ENCODE results near the gene SPATA20. TPM values are rescaled to one million over a fixed set of nuclear protein-coding genes. Genes with fewer than 3 reads are reported as not detected.
A peak's percentile ranks its signal among the peaks of the same experiment; 100 is the strongest.

Gene SPATA20
- total RNA-seq, 1 donor from 2014 or later = 463 TPM

DNA sequence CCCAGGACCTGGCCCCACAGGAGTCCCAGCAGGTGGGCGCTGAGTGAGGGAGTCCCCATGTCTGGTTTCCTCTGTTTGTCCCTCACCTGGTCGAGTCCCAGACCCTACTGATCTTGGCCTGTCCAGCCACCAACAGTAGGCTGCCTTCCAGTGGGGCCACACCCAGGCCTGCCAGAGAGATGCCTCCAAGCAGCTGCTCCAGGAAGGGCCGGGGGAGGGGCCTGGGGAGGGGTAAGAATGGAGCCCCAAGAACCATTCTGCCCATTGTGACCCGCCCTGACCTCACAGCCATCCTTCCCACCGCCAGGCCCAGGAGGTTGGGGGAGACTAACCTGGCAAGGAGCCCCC, 736 bp downstream of the SPATA20 start:
- TF ChIP-seq, protein P1, sequence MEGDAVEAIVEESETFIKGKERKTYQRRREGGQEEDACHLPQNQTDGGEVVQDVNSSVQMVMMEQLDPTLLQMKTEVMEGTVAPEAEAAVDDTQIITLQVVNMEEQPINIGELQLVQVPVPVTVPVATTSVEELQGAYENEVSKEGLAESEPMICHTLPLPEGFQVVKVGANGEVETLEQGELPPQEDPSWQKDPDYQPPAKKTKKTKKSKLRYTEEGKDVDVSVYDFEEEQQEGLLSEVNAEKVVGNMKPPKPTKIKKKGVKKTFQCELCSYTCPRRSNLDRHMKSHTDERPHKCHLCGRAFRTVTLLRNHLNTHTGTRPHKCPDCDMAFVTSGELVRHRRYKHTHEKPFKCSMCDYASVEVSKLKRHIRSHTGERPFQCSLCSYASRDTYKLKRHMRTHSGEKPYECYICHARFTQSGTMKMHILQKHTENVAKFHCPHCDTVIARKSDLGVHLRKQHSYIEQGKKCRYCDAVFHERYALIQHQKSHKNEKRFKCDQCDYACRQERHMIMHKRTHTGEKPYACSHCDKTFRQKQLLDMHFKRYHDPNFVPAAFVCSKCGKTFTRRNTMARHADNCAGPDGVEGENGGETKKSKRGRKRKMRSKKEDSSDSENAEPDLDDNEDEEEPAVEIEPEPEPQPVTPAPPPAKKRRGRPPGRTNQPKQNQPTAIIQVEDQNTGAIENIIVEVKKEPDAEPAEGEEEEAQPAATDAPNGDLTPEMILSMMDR (IDR thresholded peaks at IDR 0.05) = no peak
- Histone ChIP-seq H3K9me3 (no peaks in the 10 kb centered on the region), H3K4me3 (peak overlapping the region; percentile 69 to 76), H3K4me1 (peaks cover 0 to 11% of the 10 kb centered on the region in 2 donors), H3K36me3 (peaks cover 3 to 9% of the 10 kb centered on the region in 2 donors), H3K27me3 (no peaks in the 10 kb centered on the region), H3K27ac (peak overlapping the region; percentile 65 to 80)
- no peak for DNase-seq (ENCODE audit: low spot score in 2 of 2)
- intact Hi-C loops (cut with DNase I) = loop anchor here (1.0 to 5.0 kb wide), 3 partner anchors 79 to 405 kb away; no protein-coding TSS in a partner anchor

DNA sequence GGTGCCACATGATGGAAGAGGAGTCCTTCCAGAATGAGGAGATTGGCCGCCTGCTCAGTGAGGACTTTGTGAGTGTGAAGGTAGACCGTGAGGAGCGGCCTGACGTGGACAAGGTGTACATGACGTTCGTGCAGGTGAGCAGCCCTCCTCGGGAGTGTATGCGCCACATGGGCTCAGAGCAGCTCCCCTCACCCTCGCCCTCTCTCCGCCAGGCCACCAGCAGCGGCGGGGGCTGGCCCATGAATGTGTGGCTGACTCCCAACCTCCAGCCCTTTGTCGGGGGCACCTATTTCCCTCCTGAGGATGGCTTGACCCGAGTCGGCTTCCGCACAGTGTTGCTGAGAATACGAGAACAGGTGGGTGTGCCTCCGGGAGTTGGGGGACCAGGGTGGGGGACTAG, 1.9 kb downstream of the SPATA20 start:
- intact Hi-C loops (cut with DNase I) = loop anchor here (5.0 kb wide), 1 partner anchor 403 kb away; no protein-coding TSS in a partner anchor

DNA sequence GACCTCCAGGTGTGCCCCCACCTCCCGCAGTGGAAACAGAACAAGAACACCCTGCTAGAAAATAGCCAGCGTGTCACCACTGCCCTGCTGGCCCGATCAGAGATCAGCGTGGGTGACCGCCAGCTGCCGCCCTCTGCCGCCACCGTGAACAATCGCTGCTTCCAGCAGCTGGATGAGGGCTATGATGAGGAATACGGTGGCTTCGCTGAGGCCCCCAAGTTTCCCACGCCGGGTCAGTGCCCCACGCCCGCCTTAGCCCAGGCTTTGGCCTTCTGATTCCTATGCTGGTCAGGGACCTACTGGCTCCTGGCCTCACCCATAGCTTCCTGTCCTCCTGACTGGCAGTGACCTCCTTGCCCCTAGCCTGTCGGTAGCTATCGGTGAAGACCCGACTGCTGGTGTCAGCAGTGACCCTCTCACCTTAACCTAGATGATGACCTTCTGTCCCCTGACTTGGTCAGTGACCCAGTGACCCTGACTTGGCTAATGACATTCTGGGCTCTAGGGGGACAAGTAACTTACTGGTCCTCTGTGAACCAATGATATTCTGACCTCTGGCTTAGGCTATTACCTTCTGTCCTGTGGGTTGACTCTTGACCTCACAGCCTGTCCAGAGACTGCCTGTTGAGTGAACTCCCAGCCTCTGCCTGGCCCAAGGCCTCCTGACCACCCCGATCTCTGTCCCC, 2.4 kb downstream of the SPATA20 start:
- Histone ChIP-seq H3K27ac (no peak overlapping the region), H3K4me3 (no peak overlapping the region), H3K4me1 (peaks cover 0 to 8% of the 10 kb centered on the region in 2 donors), H3K9me3 (no peaks in the 10 kb centered on the region), H3K27me3 (no peaks in the 10 kb centered on the region), H3K36me3 (peaks cover 3 to 9% of the 10 kb centered on the region in 2 donors)
- DNase-seq (ENCODE audit: low spot score in 2 of 2) = no peak
- TF ChIP-seq, protein P1 (IDR thresholded peaks at IDR 0.05) = no peak
- intact Hi-C loops (cut with DNase I) = loop anchor here (5.0 kb wide), 1 partner anchor 403 kb away; no protein-coding TSS in a partner anchor

More for the DNA sequence above, 1.9 kb downstream of the SPATA20 start:
- peaks cover 0 to 8% of the 10 kb centered on the region in 2 donors for H3K4me1 ChIP-seq
- no peak overlapping the region for H3K27ac ChIP-seq
- peaks cover 3 to 9% of the 10 kb centered on the region in 2 donors for H3K36me3 ChIP-seq
- no peak for DNase-seq (ENCODE audit: low spot score in 2 of 2)
- TF ChIP-seq, protein P1 (IDR thresholded peaks at IDR 0.05) = no peak
- H3K27me3 ChIP-seq = no peaks in the 10 kb centered on the region
- H3K9me3 ChIP-seq = no peaks in the 10 kb centered on the region
- no peak overlapping the region for H3K4me3 ChIP-seq

DNA sequence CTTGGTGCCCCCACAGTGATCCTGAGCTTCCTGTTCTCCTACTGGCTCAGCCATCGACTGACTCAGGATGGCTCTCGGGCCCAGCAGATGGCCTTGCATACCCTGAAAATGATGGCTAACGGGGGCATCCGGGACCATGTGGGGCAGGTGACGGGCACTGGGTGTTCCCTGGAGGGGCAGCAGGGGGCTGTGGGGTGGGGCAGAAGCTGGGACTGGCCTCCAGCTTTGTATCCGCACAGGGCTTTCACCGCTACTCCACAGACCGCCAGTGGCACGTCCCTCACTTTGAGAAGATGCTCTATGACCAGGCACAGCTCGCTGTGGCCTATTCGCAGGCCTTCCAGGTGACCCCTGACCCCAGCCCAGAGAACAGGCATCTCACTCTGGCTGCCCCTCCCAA, 3.0 kb downstream of the SPATA20 start:
- Histone ChIP-seq H3K4me3 (no peak overlapping the region), H3K4me1 (peaks cover 0 to 8% of the 10 kb centered on the region in 2 donors), H3K9me3 (no peaks in the 10 kb centered on the region), H3K27me3 (no peaks in the 10 kb centered on the region), H3K27ac (no peak overlapping the region), H3K36me3 (peaks cover 3 to 10% of the 10 kb centered on the region in 2 donors)
- intact Hi-C loops (cut with DNase I) = loop anchor here (2.0 to 5.0 kb wide), 2 partner anchors 143 to 402 kb away; no protein-coding TSS in a partner anchor
- TF ChIP-seq, protein P1 (IDR thresholded peaks at IDR 0.05) = no peak
- no peak for DNase-seq (ENCODE audit: low spot score in 2 of 2)

DNA sequence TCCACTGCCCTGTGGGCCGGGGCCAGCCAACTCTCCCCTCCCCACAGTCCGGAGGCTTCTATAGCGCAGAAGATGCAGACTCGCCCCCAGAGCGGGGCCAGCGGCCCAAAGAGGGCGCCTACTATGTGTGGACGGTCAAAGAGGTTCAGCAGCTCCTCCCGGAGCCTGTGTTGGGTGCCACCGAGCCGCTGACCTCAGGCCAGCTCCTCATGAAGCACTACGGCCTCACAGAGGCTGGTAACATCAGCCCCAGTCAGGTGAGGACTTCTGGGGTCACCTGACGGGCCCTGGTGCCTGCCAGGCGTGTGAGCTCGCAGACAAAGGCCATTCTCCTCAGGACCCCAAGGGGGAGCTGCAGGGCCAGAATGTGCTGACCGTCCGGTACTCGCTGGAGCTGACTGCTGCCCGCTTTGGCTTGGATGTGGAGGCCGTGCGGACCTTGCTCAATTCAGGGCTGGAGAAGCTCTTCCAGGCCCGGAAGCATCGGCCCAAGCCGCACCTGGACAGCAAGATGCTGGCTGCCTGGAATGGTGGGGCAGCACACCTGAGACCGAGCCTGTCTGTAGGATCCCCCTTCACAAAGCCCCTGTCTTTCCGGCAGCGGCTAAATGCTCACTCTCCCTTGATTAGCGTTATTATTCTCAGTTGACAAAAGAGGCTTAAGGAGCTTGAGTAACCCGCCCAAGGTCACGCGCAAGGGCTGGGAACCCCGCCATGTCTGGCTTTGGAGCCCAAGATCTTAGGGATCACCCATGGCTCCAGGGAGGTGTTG, 3.9 kb downstream of the SPATA20 start:
- intact Hi-C loops (cut with DNase I) = loop anchor here (2.0 kb wide), 1 partner anchor 142 kb away; no protein-coding TSS in a partner anchor
- no peak overlapping the region for H3K4me3 ChIP-seq
- TF ChIP-seq, protein P1 (IDR thresholded peaks at IDR 0.05) = peak; percentile 83 to 91 (median 87)
- H3K27ac ChIP-seq = no peak overlapping the region
- H3K4me1 ChIP-seq = peaks cover 0 to 8% of the 10 kb centered on the region in 2 donors
- no peaks in the 10 kb centered on the region for H3K27me3 ChIP-seq
- H3K36me3 ChIP-seq = peaks cover 10 to 18% of the 10 kb centered on the region in 2 donors
- DNase-seq (ENCODE audit: low spot score in 2 of 2) = peak; percentile 43 to 87
- H3K9me3 ChIP-seq = no peaks in the 10 kb centered on the region
